ENCODE measurements around the gene RNF41. TPM values are rescaled to one million over a fixed set of nuclear protein-coding genes. Genes with fewer than 3 reads are reported as not detected.
"Not testable (repeated sequence)": the region's sequence is repeated elsewhere in the genome, so short reads cannot be mapped to it uniquely, and the experiment has no call there.

The RNF41 gene
- total RNA-seq, 1 experiment from 2014 or later = 57.4 TPM

DNA sequence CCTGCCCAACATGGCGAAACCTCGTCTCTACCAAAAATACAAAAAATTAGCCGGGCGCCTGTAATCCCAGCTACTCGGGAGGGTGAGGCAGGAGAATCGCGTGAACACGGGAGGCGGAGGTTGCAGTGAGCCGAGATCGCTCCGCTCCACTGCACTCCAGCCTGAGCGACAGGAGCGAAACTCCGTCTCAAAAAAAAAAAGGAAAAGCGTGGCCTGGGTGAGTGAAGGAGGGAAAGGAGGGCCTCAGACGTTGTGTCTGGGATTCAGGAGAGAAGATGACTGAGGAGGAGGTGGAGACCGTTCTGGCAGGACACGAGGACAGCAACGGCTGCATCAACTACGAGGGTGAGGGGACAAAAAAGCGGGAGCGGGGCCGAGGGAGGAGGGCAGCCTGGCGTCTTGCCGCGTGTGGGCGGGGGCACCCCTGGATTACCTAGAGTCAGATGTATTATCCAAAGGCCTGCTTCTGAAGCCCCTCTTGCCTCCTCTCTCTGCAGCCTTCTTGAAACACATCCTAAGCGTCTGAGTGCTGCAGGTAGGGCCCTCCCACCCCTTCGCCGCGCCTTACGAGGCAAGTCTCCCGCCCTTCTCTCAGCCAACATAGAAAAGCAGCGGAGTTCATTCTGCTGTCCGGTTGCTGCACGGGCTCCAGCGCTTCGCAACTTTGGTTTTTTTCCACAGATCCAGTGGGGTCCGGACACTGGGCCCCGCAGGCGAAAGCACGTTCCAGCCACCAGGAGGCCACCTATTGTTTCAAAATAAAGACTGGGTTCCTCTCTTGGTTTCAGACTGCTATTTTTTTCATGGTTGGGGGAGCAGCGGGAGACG lies 64.3 kb downstream of the RNF41 start (continued):
- TF ChIP-seq, protein P1, sequence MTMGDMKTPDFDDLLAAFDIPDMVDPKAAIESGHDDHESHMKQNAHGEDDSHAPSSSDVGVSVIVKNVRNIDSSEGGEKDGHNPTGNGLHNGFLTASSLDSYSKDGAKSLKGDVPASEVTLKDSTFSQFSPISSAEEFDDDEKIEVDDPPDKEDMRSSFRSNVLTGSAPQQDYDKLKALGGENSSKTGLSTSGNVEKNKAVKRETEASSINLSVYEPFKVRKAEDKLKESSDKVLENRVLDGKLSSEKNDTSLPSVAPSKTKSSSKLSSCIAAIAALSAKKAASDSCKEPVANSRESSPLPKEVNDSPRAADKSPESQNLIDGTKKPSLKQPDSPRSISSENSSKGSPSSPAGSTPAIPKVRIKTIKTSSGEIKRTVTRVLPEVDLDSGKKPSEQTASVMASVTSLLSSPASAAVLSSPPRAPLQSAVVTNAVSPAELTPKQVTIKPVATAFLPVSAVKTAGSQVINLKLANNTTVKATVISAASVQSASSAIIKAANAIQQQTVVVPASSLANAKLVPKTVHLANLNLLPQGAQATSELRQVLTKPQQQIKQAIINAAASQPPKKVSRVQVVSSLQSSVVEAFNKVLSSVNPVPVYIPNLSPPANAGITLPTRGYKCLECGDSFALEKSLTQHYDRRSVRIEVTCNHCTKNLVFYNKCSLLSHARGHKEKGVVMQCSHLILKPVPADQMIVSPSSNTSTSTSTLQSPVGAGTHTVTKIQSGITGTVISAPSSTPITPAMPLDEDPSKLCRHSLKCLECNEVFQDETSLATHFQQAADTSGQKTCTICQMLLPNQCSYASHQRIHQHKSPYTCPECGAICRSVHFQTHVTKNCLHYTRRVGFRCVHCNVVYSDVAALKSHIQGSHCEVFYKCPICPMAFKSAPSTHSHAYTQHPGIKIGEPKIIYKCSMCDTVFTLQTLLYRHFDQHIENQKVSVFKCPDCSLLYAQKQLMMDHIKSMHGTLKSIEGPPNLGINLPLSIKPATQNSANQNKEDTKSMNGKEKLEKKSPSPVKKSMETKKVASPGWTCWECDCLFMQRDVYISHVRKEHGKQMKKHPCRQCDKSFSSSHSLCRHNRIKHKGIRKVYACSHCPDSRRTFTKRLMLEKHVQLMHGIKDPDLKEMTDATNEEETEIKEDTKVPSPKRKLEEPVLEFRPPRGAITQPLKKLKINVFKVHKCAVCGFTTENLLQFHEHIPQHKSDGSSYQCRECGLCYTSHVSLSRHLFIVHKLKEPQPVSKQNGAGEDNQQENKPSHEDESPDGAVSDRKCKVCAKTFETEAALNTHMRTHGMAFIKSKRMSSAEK (CRISPR knock-in tag; IDR thresholded peaks at IDR 0.05; ENCODE audit: borderline replicate concordance) = no peak

DNA sequence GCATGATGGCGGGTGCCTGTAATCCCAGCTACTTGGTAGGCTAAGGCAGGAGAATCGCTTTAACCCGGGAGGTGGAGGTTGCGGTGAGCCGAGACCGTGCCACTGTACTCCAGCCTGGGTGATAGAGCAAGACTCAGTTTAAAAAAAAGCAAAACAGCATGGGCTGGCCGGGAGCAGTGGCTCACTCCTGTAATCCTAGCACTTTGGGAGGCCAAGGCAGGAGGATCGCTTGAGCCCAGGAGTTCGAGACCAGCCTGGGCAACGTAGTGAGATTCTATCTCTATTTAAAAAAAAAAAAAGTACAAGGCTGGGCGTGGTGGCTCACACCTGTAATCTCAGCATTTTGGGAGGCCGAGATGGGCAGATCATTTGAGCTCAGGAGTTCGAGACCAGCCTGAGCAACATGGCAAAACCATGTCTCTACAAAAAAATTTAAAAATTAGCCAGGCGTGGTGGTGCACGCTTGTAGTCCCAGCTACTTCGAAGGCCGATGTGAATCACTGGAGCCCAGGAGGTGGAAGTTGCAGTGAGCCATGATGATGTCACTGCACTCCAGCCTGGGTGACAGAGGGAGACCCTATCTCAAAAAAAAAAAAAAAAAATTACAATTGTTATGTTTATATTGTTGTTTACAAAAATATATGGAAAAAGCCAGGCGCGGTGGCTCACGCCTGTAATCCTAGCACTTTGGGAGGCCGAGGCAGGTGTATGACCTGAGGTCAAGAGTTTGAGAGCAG lies 65.1 kb downstream of the RNF41 start:
- H3K36me3 Mint-ChIP-seq = peaks cover 40% of the 10 kb centered on the region
- peaks cover 42% of the 10 kb centered on the region for H3K4me1 Mint-ChIP-seq
- not testable (repeated sequence) for ATAC-seq; H3K27me3 Mint-ChIP-seq (ENCODE audit: low read depth); DNase-seq (ENCODE audit: low spot score); H3K9me3 Mint-ChIP-seq
- H3K27ac Mint-ChIP-seq = peak overlapping the region; percentile 99
- peak; percentile 58; the same call in 1 of the 2 replicates for TF ChIP-seq ZNF121 (CRISPR knock-in tag; IDR thresholded peaks at IDR 0.05)
- peak overlapping the region; percentile 96 for H3K4me3 Mint-ChIP-seq
- ChIA-PET POLR2A (interaction anchor here (0.7 to 1.8 kb wide), 5 partner anchors 29 to 978 kb away, joined by 3 to 9 read pairs (median 6); partner anchors contain the start of genes ESYT1, RNF41 and SMARCC2), CTCF (interaction anchor here (1.1 to 1.3 kb wide), 2 partner anchors 33 to 65 kb away, joined by 3 to 5 read pairs; partner anchors contain the start of genes RNF41 and SMARCC2)

DNA sequence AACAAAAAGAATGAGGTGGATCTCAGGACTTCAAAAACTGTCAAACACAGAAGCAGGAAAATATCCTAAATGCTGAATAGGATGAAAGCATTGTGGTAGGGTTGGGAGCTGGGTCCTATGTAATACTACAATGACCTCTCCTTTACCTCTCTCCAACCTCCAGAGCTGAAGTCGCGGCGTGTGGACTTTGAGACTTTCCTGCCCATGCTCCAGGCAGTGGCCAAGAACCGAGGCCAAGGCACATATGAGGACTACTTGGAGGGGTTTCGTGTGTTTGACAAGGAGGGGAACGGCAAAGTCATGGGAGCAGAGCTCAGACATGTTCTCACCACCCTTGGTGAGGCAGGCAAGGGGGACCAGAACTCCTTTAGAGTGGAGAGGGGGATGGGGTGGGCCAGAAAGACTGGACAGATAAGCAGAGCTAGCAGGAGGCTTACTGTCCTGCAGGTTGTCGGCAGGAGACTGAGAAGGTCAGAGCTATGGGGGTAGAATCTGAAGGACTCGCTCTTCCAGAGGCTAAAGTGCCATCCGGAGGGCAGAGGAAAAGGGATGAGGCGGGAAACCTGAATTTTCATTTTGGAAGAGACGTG lies 66.4 kb downstream of the RNF41 start:
- ATAC-seq = no peak

More for the DNA sequence above, 66.4 kb downstream of the RNF41 start:
- Mint-ChIP-seq H3K36me3 (peaks cover 28% of the 10 kb centered on the region), H3K9me3 (no peaks in the 10 kb centered on the region), H3K27me3 (ENCODE audit: low read depth) (no peaks in the 10 kb centered on the region), H3K4me1 (peaks cover 35% of the 10 kb centered on the region), H3K27ac (peak overlapping the region; percentile 55), H3K4me3 (peak overlapping the region; percentile 6)
- ChIA-PET CTCF (interaction anchor here (1.2 to 1.3 kb wide), 2 partner anchors 36 to 160 kb away, joined by 3 read pairs; partner anchors contain the start of gene CNPY2), POLR2A (no interaction called here)
- DNase-seq (ENCODE audit: low spot score) = no peak
- TF ChIP-seq, protein P2, sequence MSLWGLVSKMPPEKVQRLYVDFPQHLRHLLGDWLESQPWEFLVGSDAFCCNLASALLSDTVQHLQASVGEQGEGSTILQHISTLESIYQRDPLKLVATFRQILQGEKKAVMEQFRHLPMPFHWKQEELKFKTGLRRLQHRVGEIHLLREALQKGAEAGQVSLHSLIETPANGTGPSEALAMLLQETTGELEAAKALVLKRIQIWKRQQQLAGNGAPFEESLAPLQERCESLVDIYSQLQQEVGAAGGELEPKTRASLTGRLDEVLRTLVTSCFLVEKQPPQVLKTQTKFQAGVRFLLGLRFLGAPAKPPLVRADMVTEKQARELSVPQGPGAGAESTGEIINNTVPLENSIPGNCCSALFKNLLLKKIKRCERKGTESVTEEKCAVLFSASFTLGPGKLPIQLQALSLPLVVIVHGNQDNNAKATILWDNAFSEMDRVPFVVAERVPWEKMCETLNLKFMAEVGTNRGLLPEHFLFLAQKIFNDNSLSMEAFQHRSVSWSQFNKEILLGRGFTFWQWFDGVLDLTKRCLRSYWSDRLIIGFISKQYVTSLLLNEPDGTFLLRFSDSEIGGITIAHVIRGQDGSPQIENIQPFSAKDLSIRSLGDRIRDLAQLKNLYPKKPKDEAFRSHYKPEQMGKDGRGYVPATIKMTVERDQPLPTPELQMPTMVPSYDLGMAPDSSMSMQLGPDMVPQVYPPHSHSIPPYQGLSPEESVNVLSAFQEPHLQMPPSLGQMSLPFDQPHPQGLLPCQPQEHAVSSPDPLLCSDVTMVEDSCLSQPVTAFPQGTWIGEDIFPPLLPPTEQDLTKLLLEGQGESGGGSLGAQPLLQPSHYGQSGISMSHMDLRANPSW (CRISPR knock-in tag; conservative IDR thresholded peaks at IDR 0.05; ENCODE audit: low read depth) = no peak
- TF ChIP-seq, protein P3, sequence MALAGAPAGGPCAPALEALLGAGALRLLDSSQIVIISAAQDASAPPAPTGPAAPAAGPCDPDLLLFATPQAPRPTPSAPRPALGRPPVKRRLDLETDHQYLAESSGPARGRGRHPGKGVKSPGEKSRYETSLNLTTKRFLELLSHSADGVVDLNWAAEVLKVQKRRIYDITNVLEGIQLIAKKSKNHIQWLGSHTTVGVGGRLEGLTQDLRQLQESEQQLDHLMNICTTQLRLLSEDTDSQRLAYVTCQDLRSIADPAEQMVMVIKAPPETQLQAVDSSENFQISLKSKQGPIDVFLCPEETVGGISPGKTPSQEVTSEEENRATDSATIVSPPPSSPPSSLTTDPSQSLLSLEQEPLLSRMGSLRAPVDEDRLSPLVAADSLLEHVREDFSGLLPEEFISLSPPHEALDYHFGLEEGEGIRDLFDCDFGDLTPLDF (CRISPR knock-in tag; IDR thresholded peaks at IDR 0.05) = no peak
- TF ChIP-seq FOXJ3 (CRISPR knock-in tag; IDR thresholded peaks at IDR 0.05; ENCODE audit: borderline replicate concordance) = no peak
- TF ChIP-seq ZNF396 (CRISPR knock-in tag; IDR thresholded peaks at IDR 0.05; ENCODE audit: borderline replicate concordance) = no peak
- TF ChIP-seq ZNF263 (CRISPR knock-in tag; IDR thresholded peaks at IDR 0.05; ENCODE audit: low read depth) = no peak
- TF ChIP-seq ZBTB21 (CRISPR knock-in tag; IDR thresholded peaks at IDR 0.05; ENCODE audit: borderline replicate concordance) = no peak
- TF ChIP-seq ZNF121 (CRISPR knock-in tag; IDR thresholded peaks at IDR 0.05) = no peak
- TF ChIP-seq ZNF232 (CRISPR knock-in tag; IDR thresholded peaks at IDR 0.05) = no peak
- TF ChIP-seq ZNF317 (CRISPR knock-in tag; IDR thresholded peaks at IDR 0.05; ENCODE audit: borderline replicate concordance, low read depth) = no peak
- TF ChIP-seq, protein P4, sequence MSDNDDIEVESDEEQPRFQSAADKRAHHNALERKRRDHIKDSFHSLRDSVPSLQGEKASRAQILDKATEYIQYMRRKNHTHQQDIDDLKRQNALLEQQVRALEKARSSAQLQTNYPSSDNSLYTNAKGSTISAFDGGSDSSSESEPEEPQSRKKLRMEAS (CRISPR knock-in tag; IDR thresholded peaks at IDR 0.05) = no peak
- no peak for TF ChIP-seq FOXP1 (CRISPR knock-in tag; IDR thresholded peaks at IDR 0.05; ENCODE audit: borderline replicate concordance)
- TF ChIP-seq, protein P5, sequence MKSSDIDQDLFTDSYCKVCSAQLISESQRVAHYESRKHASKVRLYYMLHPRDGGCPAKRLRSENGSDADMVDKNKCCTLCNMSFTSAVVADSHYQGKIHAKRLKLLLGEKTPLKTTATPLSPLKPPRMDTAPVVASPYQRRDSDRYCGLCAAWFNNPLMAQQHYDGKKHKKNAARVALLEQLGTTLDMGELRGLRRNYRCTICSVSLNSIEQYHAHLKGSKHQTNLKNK (CRISPR knock-in tag; IDR thresholded peaks at IDR 0.05) = no peak
- TF ChIP-seq TP53 (CRISPR knock-in tag; IDR thresholded peaks at IDR 0.05) = no peak
- no peak for TF ChIP-seq GTF2I (CRISPR knock-in tag; conservative IDR thresholded peaks at IDR 0.05)

Data from WTC11 (cell line).